OCI-LY1 (cell line): ENCODE measurements around the gene R3HCC1L.

Source experiments
- H2AFZ ChIP-seq: fragments of 200-600 bp; sonication (generic), shearing (Covaris generic); 2 replicates; pipeline ENCODE4 v1.6.0; 2014; ENCODE audit warnings: antibody characterized with exemption, mild to moderate bottlenecking, low read length
- H3F3A ChIP-seq: fragments of 200-600 bp; sonication (generic), shearing (Covaris generic); 2 replicates; pipeline ENCODE4 v1.6.0; 2014; ENCODE audit warnings: mild to moderate bottlenecking, antibody characterized with exemption, low read length, moderate library complexity; ENCODE audit not compliant: insufficient read depth
- H3K27ac ChIP-seq: fragments of 200-600 bp; sonication (generic); 2 replicates; pipeline ENCODE4 v1.5.1; 2014; ENCODE audit warnings: low read length, mixed run types, mild to moderate bottlenecking, low read depth; ENCODE audit not compliant: poor library complexity, severe bottlenecking
- H3K27me3 ChIP-seq: fragments of 200-600 bp; sonication (generic); 2 replicates; pipeline ENCODE4 v1.6.0; 2014; ENCODE audit warnings: antibody characterized with exemption, mild to moderate bottlenecking, low read length, moderate library complexity; ENCODE audit not compliant: insufficient read depth
- H3K36me3 ChIP-seq: fragments of 200-600 bp; sonication (generic); 2 replicates; pipeline ENCODE4 v1.6.1; 2014; ENCODE audit warnings: mild to moderate bottlenecking, antibody characterized with exemption, low read length, moderate library complexity, mixed read lengths; ENCODE audit not compliant: insufficient read depth
- H3K4me1 ChIP-seq: fragments of 200-600 bp; sonication (generic); 2 replicates; pipeline ENCODE4 v1.5.1; 2014; ENCODE audit warnings: mild to moderate bottlenecking, low read length, moderate library complexity; ENCODE audit not compliant: insufficient read depth, severe bottlenecking
- H3K4me2 ChIP-seq: fragments of 200-600 bp; sonication (generic), shearing (Covaris generic); 2 replicates; pipeline ENCODE4 v1.6.1; 2014; ENCODE audit warnings: low read length
- H3K4me3 ChIP-seq: fragments of 200-600 bp; sonication (generic); 2 replicates; pipeline ENCODE4 v1.5.1; 2014; ENCODE audit warnings: low read length, low read depth, mild to moderate bottlenecking, mixed read lengths; ENCODE audit not compliant: poor library complexity, severe bottlenecking
- H3K79me2 ChIP-seq: fragments of 200-600 bp; shearing (Covaris generic); 2 replicates; pipeline ENCODE4 v1.6.1; 2016; ENCODE audit warnings: mixed run types, low read length, mixed read lengths; ENCODE audit not compliant: insufficient read depth
- H3K9ac ChIP-seq: fragments of 200-600 bp; sonication (generic), shearing (Covaris generic); 2 replicates; pipeline ENCODE4 v1.6.1; 2014; ENCODE audit warnings: mild to moderate bottlenecking, low read length, mixed read lengths
- H3K9me2 ChIP-seq: fragments of 200-600 bp; sonication (generic), shearing (Covaris generic); 2 replicates; pipeline ENCODE4 v1.6.1; 2014; ENCODE audit warnings: low read depth, mild to moderate bottlenecking, low read length, mixed read lengths
- H3K9me3 ChIP-seq: fragments of 200-600 bp; shearing (Covaris generic); 2 replicates; pipeline ENCODE4 v1.6.1; 2014; ENCODE audit warnings: low read length, mixed read lengths
- H4K20me1 ChIP-seq: fragments of 200-600 bp; sonication (generic), shearing (Covaris generic); 2 replicates; pipeline ENCODE4 v1.6.0; 2016; ENCODE audit warnings: mild to moderate bottlenecking, low read length; ENCODE audit not compliant: insufficient read depth
- CTCF ChIP-seq: fragments of 200-600 bp; sonication (generic), shearing (Covaris generic); IDR thresholded peaks from 2 replicates; pipeline ENCODE4 v1.5.1; 2017; ENCODE audit warnings: mild to moderate bottlenecking, antibody characterized with exemption, low read length, moderate library complexity, mixed read lengths
- EZH2 ChIP-seq: fragments of 200-600 bp; sonication (generic), shearing (Covaris generic); IDR thresholded peaks from 2 replicates; pipeline ENCODE4 v1.8.0; 2017; ENCODE audit warnings: borderline replicate concordance, mixed run types, mild to moderate bottlenecking, antibody characterized with exemption, low read length, moderate library complexity, mixed read lengths

R3HCC1L gene

GRCh38 chr10:98169379-98169778 is 34.9 kb downstream of the R3HCC1L start:
- Histone ChIP-seq H3K9ac (no peak overlapping the region; the same call in 1 of the 2 replicates), H3K36me3 (peaks cover 51% of the 10 kb centered on the region), H2AFZ (no peak overlapping the region), H3K79me2 (no peaks in the 10 kb centered on the region), H3F3A (no peaks in the 10 kb centered on the region), H4K20me1 (no peaks in the 10 kb centered on the region), H3K4me3 (peak overlapping the region; percentile 25), H3K4me1 (peaks cover 63% of the 10 kb centered on the region), H3K27me3 (no peaks in the 10 kb centered on the region), H3K9me2 (no peaks in the 10 kb centered on the region), H3K4me2 (peak overlapping the region; percentile 58), H3K27ac (peak overlapping the region; percentile 97), H3K9me3 (no peaks in the 10 kb centered on the region)
- no peak for TF ChIP-seq EZH2

DNA sequence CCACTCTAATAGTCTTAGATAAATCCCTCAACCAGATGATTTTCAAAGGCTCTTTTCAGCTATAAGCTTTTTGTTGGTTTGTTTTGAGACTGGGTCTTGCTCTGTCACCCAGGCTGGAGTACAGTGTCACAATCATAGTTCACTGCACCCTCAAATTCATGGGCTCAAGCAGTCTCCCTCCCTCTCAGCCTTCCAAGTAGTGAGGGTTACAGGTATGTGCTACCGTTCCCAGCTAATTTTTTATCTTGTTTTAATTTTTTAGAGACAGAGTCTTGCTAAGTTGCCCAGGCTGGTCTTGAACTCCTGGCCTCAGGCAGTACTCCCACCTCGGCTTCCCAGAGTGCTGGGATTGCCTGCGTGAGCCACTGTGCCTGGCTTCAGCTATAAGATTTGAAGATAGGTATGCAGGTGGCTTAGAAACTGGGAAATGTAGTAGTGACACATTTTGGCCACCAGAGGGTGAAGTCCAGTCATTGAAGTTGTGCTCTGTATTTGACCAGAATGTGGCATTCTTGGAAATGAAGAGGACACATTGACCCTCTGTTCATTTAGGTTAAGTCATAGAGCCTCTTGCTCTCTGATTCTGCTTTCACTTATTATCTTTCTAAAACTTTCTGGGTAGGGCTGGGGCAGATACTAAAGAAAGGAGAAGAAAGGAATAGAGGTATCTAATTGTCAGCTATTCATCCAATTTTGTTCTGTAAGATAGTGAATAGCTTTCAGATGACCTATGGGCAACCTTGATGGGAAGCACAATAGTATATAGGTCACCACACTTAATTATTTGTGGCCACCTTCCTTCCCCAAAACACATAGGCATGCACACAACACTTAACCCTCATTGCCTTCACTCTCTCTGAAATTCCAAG is 36.0 kb downstream of the R3HCC1L start:
- TF ChIP-seq EZH2, result no peak
- peak; percentile 52 for TF ChIP-seq CTCF
- H3K27ac ChIP-seq, result peak overlapping the region; percentile 97

DNA sequence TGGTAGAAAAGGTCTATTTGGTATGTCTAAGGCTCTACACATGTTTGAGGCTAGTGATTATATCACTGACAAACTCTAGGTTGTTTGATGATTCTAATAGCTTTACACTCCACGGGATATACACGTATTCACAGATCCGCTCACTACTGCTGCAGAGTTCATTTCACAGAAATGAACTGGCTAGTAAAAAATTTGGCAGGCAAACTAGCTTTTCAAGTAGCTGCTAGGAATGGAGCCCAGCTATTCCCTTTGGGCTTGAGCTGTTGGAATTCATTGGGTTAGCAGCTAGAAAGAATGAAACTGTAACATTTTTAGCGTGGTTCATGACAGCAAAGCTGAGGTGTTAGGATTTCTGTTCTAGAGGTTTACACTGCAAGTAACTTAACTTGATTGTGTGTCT is 37.6 kb downstream of the R3HCC1L start:
- Histone ChIP-seq H3K27ac (no peak overlapping the region), H4K20me1 (no peaks in the 10 kb centered on the region), H3K4me2 (no peak overlapping the region), H2AFZ (no peak overlapping the region), H3K27me3 (no peaks in the 10 kb centered on the region), H3K79me2 (peaks cover 7% of the 10 kb centered on the region; the same call in 1 of the 2 replicates), H3K9me3 (peaks cover 3% of the 10 kb centered on the region; the same call in 1 of the 2 replicates), H3K9me2 (no peaks in the 10 kb centered on the region), H3K4me3 (no peak overlapping the region), H3K4me1 (peaks cover 36% of the 10 kb centered on the region), H3F3A (no peaks in the 10 kb centered on the region), H3K9ac (no peak overlapping the region), H3K36me3 (peaks cover 54% of the 10 kb centered on the region)
- TF ChIP-seq CTCF, result no peak
- no peak for TF ChIP-seq EZH2

More for the DNA sequence above, 36.0 kb downstream of the R3HCC1L start:
- no peaks in the 10 kb centered on the region for H3K9me2 ChIP-seq
- H3K4me3 ChIP-seq, result no peak overlapping the region
- no peaks in the 10 kb centered on the region for H3K9me3 ChIP-seq
- no peaks in the 10 kb centered on the region for H4K20me1 ChIP-seq
- no peaks in the 10 kb centered on the region for H3K27me3 ChIP-seq
- H3K9ac ChIP-seq, result no peak overlapping the region; the same call in 1 of the 2 replicates
- no peaks in the 10 kb centered on the region for H3K79me2 ChIP-seq
- no peaks in the 10 kb centered on the region for H3F3A ChIP-seq
- H3K4me2 ChIP-seq, result no peak overlapping the region; the same call in 1 of the 2 replicates
- H3K36me3 ChIP-seq, result peaks cover 51% of the 10 kb centered on the region
- peaks cover 52% of the 10 kb centered on the region for H3K4me1 ChIP-seq
- H2AFZ ChIP-seq, result no peak overlapping the region
